HG03097 (cell line): ENCODE measurements around the gene CHMP3.
"Not testable (repeated sequence)": the region's sequence is repeated elsewhere in the genome, so short reads cannot be mapped to it uniquely, and the experiment has no call there.

Experiments
- ATAC-seq: cut with Tn5 transposase; IDR thresholded peaks from one replicate; pipeline ENCODE4 v1.9.1; 2021; ENCODE audit not compliant: unreplicated experiment, low FRiP score

Gene CHMP3

GRCh38 chr2:86512892-86513291 lies 50.4 kb downstream of the CHMP3 start:
- ATAC-seq, result no peak

GRCh38 chr2:86512034-86512433 lies 51.2 kb downstream of the CHMP3 start:
- ATAC-seq, result no peak

- no peak for ATAC-seq
Measured at GRCh38 chr2:86510436-86510933, 52.8 kb downstream of the CHMP3 start.

DNA sequence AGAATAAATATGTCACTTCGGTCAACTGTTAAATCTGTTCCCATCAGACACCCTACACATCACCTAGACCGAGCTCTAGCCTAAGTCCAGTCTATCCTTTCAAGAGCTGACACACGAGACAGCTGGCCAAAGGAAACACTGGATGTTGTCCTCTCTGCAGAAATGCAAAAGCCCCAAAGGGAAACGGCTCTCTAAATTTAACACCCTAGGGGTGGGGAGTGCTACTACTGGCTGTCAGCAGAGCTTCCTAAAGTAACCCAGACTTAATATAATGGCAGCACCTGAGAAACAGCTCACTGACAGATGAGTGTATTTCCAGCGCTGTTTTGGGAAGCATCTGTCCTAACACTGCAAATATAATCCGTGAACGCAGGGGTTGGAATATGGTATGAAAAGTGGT lies 55.6 kb downstream of the CHMP3 start:
- no peak for ATAC-seq

DNA sequence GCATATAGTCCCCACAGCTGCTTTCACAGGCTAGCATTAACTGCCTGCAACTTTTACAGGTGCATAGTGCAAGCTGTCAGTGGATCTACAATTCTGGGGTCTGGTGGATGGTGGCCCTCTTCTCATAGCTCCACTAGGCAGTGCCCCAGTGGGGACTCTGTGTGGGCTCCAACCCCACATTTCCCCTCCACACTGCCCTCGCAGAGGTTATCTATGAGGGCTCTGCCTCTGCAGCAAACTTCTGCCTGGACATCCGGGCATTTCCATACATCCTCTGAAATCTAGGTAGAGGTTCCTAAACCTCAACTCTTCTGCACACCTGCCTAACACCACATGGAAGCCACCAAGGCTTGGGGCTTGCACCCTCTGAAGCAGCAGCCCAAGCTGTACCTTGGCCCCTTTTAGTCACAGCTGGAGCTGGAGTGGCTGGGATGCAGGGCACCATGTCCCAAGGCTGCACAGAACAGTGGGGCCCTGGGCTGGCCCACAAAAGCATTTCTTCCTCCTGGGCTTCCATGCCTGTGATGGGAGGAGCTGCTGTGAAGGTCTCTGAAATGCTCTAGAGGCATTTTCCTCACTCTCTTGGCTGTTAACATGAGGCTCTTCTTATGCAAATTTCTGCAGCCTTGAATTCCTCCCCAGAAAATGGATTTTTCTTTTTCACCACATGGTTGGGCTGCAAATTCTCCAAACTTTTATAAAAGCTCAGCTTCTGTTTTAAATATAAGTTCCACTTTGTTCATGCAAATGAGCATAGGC lies 62.7 kb downstream of the CHMP3 start:
- ATAC-seq, result no peak

- ATAC-seq, result no peak
Measured at GRCh38 chr2:86499326-86499725, 63.9 kb downstream of the CHMP3 start.

DNA sequence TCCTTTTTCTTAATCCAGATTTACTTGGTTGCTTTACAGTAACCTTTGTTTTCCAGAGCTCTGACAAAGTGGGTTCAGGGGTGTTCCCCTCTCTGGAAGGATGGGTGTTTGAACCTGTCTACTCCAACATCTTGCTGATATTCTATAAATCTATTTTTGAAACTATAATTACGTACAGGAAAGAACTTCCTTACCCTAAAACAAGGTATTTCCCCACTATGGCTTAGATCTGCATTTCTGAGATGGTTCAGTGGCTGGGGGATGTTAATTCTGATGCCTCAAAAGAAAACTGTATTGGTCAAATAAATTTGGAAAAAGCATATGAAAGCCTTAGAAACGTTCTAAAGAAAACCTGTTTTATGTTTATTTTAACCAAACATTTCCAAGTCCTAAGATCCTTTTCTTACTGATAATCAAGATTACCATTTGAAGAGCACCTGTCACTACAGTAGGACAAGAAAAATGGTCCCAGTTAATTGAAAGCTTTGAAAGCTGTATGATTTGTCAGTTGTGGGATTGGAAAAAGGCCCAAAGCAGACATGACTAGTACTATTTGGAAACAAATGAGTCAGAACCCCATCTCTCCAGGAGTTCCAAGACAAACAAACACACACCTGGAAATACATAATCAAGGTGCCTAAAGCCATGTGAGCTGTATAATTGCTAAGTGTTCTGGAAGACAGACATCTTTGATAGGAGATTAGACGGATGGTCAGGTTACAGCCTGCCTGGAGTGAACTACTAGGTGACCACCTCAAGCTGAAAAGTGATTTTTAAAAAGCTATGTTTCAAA lies 64.6 kb downstream of the CHMP3 start:
- ATAC-seq, result no peak

DNA sequence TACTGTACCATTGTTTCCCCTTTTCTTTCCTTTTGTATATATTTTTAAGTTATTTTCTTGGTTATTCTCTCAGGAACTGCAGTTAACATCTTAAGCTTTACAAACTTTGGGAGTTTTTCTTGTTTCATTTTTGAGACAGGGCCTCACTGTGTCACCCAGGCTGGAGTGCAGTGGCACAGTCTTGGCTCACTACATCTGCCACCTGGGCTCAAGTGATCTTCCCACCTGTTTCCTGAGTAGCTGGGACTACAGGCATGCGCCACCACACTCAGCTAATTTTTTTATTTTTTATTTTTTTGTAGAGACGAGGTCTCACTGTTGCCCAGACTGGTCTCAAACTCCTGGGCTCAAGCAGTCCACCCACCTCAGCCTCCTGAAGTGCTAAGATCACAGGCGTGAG lies 66.9 kb downstream of the CHMP3 start:
- ATAC-seq, result not testable (repeated sequence)

- no peak for ATAC-seq
Measured at GRCh38 chr2:86492048-86492453, 71.2 kb downstream of the CHMP3 start.

- ATAC-seq, result no peak
Measured at GRCh38 chr2:86491088-86491487, 72.2 kb downstream of the CHMP3 start.

DNA sequence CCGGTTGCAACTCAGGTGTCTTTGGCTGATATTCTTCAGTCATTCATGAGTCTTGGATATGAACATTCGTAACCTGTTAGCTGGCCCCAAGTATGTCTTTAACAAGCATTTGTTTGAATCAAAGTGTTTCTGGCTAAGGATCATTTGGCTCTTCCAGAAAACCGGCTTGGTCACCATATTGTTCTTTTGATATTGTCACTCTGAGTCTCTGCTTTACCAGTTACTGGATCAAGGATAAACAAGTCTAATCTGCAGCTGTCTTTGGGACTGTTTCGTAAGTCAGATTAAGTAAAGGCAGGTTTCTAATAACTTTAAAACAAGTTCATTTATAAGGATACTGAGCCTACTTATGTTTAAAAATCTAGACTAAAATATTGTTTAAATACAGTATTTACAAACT lies 73.0 kb downstream of the CHMP3 start:
- no peak for ATAC-seq

- no peak for ATAC-seq
Measured at GRCh38 chr2:86489542-86489941, 73.7 kb downstream of the CHMP3 start.

DNA sequence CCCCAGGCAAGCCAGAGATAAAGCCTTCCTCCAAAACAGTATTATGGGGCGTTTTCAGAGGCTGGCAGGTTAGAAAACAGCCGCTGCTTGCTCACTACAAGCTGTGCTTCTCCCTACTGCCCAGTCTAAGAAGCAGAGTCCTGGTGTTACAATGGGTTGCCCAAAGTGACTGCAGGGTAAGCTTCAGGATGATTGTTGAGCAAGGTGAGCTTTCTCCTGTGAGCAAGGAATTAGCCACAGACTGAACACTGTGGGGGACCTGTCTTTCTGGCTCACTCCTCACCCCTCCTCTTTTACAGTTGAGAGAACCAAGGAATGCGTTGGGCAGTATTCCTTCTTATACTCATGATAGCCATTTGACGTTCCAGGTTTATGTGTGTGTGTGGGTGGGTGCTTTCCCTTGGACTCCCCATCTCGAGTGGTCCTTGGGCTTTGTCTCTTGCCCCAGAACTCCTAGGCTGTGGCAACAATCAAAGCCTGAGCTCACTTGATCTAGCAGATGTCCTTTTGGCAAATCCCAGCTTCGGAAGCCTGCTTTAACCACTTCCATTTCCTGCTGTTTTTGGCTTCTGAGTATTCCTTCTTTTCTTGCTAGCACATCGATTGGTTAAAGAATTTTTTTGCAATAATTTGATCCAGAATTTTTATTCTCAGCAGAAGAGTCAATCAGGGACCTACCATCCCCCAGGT lies 74.5 kb downstream of the CHMP3 start:
- no peak for ATAC-seq

DNA sequence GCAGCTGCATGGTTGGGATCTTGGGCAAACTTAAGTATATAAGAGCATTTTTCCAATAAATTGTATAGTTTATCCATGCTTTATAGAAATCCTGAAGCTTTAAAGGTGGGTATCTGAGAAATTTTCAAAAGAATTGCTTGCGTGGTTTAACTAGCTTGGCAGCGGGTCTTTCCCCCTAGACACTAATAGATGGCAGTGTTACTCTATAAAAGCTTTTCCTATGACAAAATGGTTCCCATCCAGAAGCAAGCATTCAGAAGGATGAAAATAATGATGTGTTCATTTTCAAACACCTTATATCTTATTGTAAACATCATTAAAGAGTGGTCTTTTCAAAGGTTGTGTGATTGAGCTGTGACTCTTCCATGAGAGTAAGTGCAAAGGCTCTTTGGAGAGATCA lies 76.2 kb downstream of the CHMP3 start:
- no peak for ATAC-seq

DNA sequence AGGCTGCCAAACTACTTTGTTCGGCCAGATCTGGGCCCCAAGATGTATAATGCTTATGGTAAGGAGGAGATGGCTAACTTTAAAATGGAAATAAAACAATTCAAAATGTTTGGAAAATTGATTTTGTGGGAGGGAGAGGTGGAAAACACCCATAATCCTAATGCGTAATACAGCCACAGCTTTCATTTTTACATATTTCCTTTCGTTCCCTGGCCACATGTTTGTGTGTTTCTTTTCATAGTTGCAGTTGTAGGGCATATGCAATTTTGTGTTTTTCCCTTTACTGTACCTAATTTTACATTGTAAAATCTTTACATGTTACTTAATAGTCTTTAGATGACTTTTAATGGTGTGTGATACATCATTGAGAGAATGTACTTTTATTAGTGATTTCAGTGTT lies 77.4 kb downstream of the CHMP3 start:
- ATAC-seq, result no peak

DNA sequence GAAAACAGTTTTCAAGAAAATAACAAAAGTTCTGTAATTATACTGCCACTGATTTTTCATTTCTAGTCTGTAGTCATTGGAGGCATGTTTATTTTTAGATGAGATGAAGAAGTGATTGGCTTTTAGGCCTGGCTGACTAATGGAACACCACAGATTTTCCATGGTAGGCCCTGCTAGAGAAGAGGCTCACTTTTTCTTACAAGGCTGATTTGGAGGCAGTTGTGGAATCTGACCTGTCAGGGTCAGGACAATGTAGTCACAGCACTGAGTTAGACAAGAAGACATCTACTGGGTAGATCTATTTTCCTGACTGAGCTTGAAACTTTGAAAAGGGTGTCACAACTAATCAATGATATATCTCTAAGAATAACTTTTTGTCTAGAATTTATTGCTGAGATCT lies 78.1 kb downstream of the CHMP3 start:
- ATAC-seq, result no peak

GRCh38 chr2:86484385-86484784 lies 78.9 kb downstream of the CHMP3 start:
- no peak for ATAC-seq

DNA sequence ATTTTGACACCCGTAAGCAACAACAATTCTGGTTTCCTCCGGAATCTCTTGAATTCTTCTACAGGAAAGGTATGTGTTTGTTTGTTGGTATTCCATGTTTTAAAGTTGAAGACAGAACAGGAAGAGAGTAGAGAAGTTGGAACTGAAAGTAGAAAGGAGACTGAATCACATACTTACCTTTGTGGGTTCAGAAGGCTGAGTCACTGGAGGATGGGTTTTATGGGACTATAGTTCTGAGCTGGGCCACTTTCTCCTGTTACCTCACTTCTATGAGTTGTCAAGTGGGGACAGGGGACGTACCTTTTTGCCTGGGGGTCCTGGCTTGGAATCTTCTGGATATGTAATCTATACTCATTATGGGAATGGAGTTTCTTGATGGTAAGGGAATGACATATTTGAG lies 81.2 kb downstream of the CHMP3 start:
- no peak for ATAC-seq

GRCh38 chr2:86480105-86480504 lies 83.1 kb downstream of the CHMP3 start:
- ATAC-seq, result no peak

DNA sequence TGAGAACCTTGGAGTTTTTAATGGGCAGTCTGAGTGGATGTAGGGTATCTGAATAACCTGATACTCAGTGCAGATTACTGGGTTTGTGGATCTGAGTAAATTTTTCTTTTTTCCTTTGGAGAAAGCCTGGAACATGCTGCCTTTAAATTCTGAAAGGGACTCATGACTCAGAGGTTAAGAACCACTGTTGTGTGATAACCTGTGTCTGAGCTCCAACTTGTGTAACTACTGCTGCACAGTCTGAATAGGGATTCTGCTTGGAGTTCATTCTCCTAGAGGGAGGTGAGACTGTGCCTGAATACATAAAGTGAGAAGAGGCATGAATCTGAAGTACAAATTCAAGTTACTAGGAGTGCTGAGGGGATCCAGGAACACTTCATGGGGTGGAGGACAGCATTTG lies 85.9 kb downstream of the CHMP3 start:
- no peak for ATAC-seq

- no peak for ATAC-seq
Measured at GRCh38 chr2:86476918-86477317, 86.3 kb downstream of the CHMP3 start.
